ENCODE measurements around the gene LIMK1.

- TF ChIP-seq CTCF (IDR thresholded peaks at IDR 0.05) (no peak), POLR2A (IDR thresholded peaks at IDR 0.05) (no peak)
Observed at GRCh38 chr7:74051193-74051592, 32.4 kb upstream of the LIMK1 start.

All from breast epithelium (tissue), 3 donors.